Cerebellar nuclear complex (tissue), 1 donor: ENCODE data around the gene MTARC1.

Source experiments
- DNase-seq, 2 experiments: peaks; one replicate each; lab custom pipeline; 2025; lab: John Stamatoyannopoulos, UW

The MTARC1 gene

GRCh38 chr1:220786337-220787068 lies at the start of gene MTARC1:
Gene MTARC1 (plus strand): TSS chr1:220786913. CDS start chr1:220786945, 32 bp downstream.
- peak in 1 of 2 experiments; percentile 28 for DNase-seq

- DNase-seq: no peak
Measured at GRCh38 chr1:220741349-220741748, 45.4 kb upstream of the MTARC1 start.

GRCh38 chr1:220741825-220742224 lies 44.9 kb upstream of the MTARC1 start:
- no peak for DNase-seq

GRCh38 chr1:220742520-220742919 lies 44.2 kb upstream of the MTARC1 start:
- no peak for DNase-seq

GRCh38 chr1:220746851-220747250 lies 39.9 kb upstream of the MTARC1 start:
- DNase-seq: no peak

- DNase-seq: no peak
Measured at GRCh38 chr1:220747437-220748088, 39.1 kb upstream of the MTARC1 start.

- DNase-seq: peak in 1 of 2 experiments; percentile 25
Measured at GRCh38 chr1:220748089-220748934, 38.4 kb upstream of the MTARC1 start, which contains the start of gene MTARC2. Gene MTARC2 (plus strand): TSS chr1:220748322. CDS start chr1:220748532, 210 bp downstream.

- DNase-seq: no peak
Measured at GRCh38 chr1:220748936-220749335, 37.8 kb upstream of the MTARC1 start.

- DNase-seq: no peak
Measured at GRCh38 chr1:220750131-220750515, 36.6 kb upstream of the MTARC1 start.

- DNase-seq: no peak
Measured at GRCh38 chr1:220751111-220751510, 35.6 kb upstream of the MTARC1 start.

- DNase-seq: no peak
Measured at GRCh38 chr1:220754212-220754917, 32.3 kb upstream of the MTARC1 start.

GRCh38 chr1:220754918-220755295 lies 31.8 kb upstream of the MTARC1 start:
- DNase-seq: no peak

GRCh38 chr1:220755309-220755708 lies 31.4 kb upstream of the MTARC1 start:
- no peak for DNase-seq

GRCh38 chr1:220757441-220757840 lies 29.3 kb upstream of the MTARC1 start:
- DNase-seq: no peak

- DNase-seq: no peak
Measured at GRCh38 chr1:220759147-220759546, 27.6 kb upstream of the MTARC1 start.

GRCh38 chr1:220761688-220762427 lies 24.9 kb upstream of the MTARC1 start:
- DNase-seq: no peak

- no peak for DNase-seq
Measured at GRCh38 chr1:220764757-220765156, 22.0 kb upstream of the MTARC1 start.

- DNase-seq: no peak
Measured at GRCh38 chr1:220767312-220768125, 19.2 kb upstream of the MTARC1 start.

GRCh38 chr1:220768126-220768601 lies 18.5 kb upstream of the MTARC1 start:
- no peak for DNase-seq

GRCh38 chr1:220769205-220769604 lies 17.5 kb upstream of the MTARC1 start:
- DNase-seq: no peak
